ENCODE data around the gene EVL. TPM values are rescaled to one million over a fixed set of nuclear protein-coding genes. Genes with fewer than 3 reads are reported as not detected.

Gene EVL
- total and polyA plus RNA-seq, 8 donors: 23.0 to 68.4 (median 41.3) TPM

DNA sequence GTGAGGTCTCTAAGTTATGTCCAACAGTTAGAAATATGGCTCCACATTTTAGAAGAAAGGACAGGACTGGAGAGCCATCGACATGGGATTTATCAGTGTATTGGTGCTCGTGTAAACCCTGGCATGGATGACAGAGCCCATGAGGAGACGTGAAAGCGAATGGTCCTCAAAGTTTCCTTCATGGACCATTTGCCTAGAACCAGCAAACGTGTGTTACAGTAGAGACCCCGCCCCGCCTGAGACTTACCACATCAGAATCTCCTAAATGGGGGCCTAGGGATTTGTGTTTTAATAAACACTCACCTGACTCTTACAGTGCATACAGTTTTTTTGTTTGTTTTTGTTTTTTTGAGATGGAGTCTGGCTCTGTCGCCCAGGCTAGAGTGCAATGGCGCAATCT, 12.2 kb downstream of the EVL start:
- H3K27me3 ChIP-seq: no peaks in the 10 kb centered on the region
- ATAC-seq (no peak), FAIRE-seq (no peak), DNase-seq (no peak)
- TF ChIP-seq, protein P1, sequence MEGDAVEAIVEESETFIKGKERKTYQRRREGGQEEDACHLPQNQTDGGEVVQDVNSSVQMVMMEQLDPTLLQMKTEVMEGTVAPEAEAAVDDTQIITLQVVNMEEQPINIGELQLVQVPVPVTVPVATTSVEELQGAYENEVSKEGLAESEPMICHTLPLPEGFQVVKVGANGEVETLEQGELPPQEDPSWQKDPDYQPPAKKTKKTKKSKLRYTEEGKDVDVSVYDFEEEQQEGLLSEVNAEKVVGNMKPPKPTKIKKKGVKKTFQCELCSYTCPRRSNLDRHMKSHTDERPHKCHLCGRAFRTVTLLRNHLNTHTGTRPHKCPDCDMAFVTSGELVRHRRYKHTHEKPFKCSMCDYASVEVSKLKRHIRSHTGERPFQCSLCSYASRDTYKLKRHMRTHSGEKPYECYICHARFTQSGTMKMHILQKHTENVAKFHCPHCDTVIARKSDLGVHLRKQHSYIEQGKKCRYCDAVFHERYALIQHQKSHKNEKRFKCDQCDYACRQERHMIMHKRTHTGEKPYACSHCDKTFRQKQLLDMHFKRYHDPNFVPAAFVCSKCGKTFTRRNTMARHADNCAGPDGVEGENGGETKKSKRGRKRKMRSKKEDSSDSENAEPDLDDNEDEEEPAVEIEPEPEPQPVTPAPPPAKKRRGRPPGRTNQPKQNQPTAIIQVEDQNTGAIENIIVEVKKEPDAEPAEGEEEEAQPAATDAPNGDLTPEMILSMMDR (IDR thresholded peaks at IDR 0.05): no peak
- no peaks in the 10 kb centered on the region for H3K4me1 ChIP-seq
- intact Hi-C loops (cut with DNase I): no loop called here
- no peaks in the 10 kb centered on the region for H3K36me3 ChIP-seq
- H3K9me3 ChIP-seq: no peaks in the 10 kb centered on the region
- WGBS, 2 donors: 96 to 97% methylated on average over 9 of the region's 9 CpGs
- H3K4me3 ChIP-seq: no peak overlapping the region
- H3K27ac ChIP-seq: no peak overlapping the region

DNA sequence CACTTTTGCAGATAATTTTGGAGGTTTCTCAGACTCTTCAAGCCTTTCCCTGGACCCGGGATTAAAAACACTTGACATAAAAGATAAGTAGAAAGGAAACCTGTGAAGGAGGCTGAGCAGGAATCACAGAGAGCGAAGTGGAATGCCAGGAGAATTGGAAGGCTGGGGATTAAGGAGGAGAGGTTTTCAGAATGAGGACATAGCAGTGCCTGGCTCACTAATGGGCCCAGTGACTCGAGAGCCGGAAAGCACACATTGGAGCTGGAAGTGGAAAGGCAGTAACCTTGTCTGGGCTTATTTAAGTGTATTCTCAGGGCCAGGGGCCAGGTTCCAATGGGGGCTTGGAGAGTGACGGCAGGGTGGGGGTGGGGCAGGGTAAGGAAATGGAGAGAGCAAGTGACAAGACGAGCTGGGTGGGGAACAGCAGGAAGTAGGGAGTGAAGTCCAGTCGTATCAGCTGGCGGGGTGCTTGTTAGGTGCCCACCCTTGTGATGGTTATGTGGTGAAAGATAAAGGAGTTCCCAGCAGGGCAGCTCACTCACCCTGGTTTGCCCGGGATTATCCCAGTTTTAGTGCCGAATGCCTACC, 13.1 kb downstream of the EVL start:
- ATAC-seq: no peak

DNA sequence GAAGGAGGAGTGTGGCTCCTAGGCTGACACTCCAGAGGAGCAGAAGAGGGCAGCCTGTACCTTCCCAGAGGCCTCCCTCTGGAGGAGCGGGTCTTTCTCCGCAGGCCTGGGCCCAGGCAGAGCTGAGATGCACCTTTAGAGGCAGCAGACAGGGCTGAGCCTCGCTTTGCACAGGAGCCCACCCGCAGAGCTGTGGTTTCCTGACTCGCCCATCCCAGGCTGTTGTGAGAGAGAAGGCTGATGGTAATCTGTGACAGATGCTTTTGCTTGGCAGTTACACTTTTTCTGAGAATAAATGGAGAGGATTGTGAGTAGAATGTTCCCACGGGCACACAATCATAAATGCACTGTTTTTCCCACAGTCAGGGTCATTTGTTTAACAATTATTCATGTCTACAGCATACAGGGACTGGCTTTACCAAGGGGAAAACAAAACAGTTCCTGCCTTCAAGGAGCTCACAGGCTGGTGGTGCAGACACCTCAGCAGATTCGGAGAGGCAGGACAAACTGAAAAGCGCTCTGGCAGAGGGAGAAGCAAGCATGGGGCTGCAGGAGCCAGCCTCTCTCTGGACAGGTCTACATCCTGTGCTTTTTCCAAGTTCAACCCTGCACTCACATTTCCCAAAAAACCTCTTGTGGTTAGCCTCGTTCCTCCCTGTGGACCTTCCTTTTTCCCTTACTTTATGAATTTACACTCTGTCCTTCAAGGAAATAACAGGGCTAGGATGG, 13.9 kb downstream of the EVL start:
- FAIRE-seq (no peak), ATAC-seq (peak in 3 of 4 donors; percentile 19 to 58 (median 21)), DNase-seq (no peak)
- intact Hi-C loops (cut with DNase I): no loop called here
- peak overlapping the region in 1 of 4 donors; percentile 18 for H3K27ac ChIP-seq
- H3K36me3 ChIP-seq: no peaks in the 10 kb centered on the region
- no peaks in the 10 kb centered on the region for H3K27me3 ChIP-seq
- H3K9me3 ChIP-seq: no peaks in the 10 kb centered on the region
- no peak overlapping the region for H3K4me3 ChIP-seq
- TF ChIP-seq, protein P1 (IDR thresholded peaks at IDR 0.05): no peak
- 70 to 76% methylated on average over 9 of the region's 9 CpGs for WGBS, 2 donors
- H3K4me1 ChIP-seq: no peaks in the 10 kb centered on the region

More for the DNA sequence above, 13.1 kb downstream of the EVL start:
- intact Hi-C loops (cut with DNase I): no loop called here
- Histone ChIP-seq H3K4me1 (no peaks in the 10 kb centered on the region), H3K27ac (no peak overlapping the region), H3K27me3 (no peaks in the 10 kb centered on the region), H3K4me3 (no peak overlapping the region), H3K36me3 (no peaks in the 10 kb centered on the region), H3K9me3 (no peaks in the 10 kb centered on the region)
- FAIRE-seq: no peak
- TF ChIP-seq, protein P1 (IDR thresholded peaks at IDR 0.05): no peak
- 81 to 83% methylated on average over 10 of the region's 10 CpGs for WGBS, 2 donors
- no peak for DNase-seq

DNA sequence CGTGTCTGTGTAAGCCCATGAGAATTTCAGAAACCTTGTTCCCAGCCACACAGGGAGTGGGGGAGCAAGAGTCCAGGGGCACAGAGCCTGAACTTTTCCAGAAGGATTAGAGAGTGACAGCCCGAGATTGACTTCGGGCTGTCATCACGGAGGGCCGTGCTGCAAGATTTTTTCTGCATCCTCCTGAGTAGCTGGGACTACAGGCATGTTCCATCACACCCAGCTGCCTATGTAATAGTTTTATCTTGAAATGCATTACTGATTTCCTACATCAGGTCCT, 14.4 kb downstream of the EVL start:
- Histone ChIP-seq H3K27me3 (no peaks in the 10 kb centered on the region), H3K9me3 (no peaks in the 10 kb centered on the region), H3K27ac (no peak overlapping the region), H3K4me3 (no peak overlapping the region), H3K4me1 (no peaks in the 10 kb centered on the region), H3K36me3 (no peaks in the 10 kb centered on the region)
- FAIRE-seq: no peak
- TF ChIP-seq, protein P1 (IDR thresholded peaks at IDR 0.05): no peak
- no peak for DNase-seq
- intact Hi-C loops (cut with DNase I): no loop called here
- no peak for ATAC-seq
- 83 to 85% methylated on average over 5 of the region's 5 CpGs for WGBS, 2 donors

DNA sequence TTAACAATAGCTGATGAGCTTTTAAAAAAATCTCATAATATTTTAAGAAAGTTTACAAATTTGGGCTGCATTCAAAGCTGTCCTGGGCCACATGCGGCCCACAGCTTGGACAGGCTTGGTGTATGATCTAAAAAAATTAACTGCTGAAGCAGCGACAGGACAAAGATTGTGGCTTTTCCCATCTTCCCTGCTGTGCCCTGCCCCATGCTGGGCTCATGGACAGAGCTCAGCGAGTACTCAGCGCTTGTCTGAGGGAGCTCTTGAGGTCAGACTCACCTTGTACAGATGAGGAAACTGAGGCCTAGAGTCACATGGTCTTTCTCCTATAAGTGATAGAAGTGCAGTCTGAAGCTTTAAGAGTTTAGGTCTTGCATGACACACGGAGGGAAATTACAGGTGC, 15.0 kb downstream of the EVL start:
- no peak for ATAC-seq
- Histone ChIP-seq H3K36me3 (no peaks in the 10 kb centered on the region), H3K4me1 (no peaks in the 10 kb centered on the region), H3K27me3 (no peaks in the 10 kb centered on the region), H3K9me3 (no peaks in the 10 kb centered on the region), H3K27ac (no peak overlapping the region), H3K4me3 (no peak overlapping the region)
- intact Hi-C loops (cut with DNase I): no loop called here
- FAIRE-seq: no peak
- DNase-seq: no peak
- 93 to 97% methylated on average over 5 of the region's 5 CpGs for WGBS, 2 donors
- TF ChIP-seq, protein P1 (IDR thresholded peaks at IDR 0.05): no peak
